Panc1 (cell line): ENCODE results near the gene THADA. TPM values are rescaled to one million over a fixed set of nuclear protein-coding genes. Genes with fewer than 3 reads are reported as not detected.

Source experiments
- ATAC-seq: fragments of 200-7000 bp; cut with Tn5 transposase; 2 replicates; pipeline ENCODE4 v1.9.1; 2020; ENCODE audit warnings: mild to moderate bottlenecking, moderate library complexity
- BruUV-seq: library from RNA; stranded (reverse); fragments of 400-500 nt; replicated peaks from 2 replicates; lab custom pipeline; 2021; lab: Mats Ljungman, UMichigan
- CTCF ChIA-PET: fragments of 300-600 bp; sonication (Branson Sonifier 250); formaldehyde crosslinking; loops from one replicate; lab custom pipeline; 2022; ENCODE audit warnings: antibody characterized with exemption; lab: Charles Lee
- POLR2A ChIA-PET: fragments of 300-600 bp; sonication (Branson Sonifier 250); formaldehyde crosslinking; loops from one replicate; lab custom pipeline; 2022; ENCODE audit warnings: antibody characterized with exemption; lab: Charles Lee
- DNase-seq: peaks from one replicate; pipeline ENCODE4 v3.0.0-alpha.2; 2010; ENCODE audit warnings: low read depth, low spot score
- H3K27ac ChIP-seq: 2 replicates; pipeline ENCODE4 v1.5.1; 2011; ENCODE audit warnings: mild to moderate bottlenecking, low read length, inconsistent platforms
- H3K27me3 ChIP-seq: fragments of 200-500 bp; sonication (Bioruptor generic); 2 replicates; pipeline ENCODE4 v1.6.0; 2014; ENCODE audit warnings: low read length, inconsistent platforms; ENCODE audit not compliant: control insufficient read depth, insufficient read depth
- H3K36me3 ChIP-seq: fragments of 200-500 bp; sonication (Bioruptor generic); 2 replicates; pipeline ENCODE4 v1.5.1; 2014; ENCODE audit warnings: inconsistent platforms, mild to moderate bottlenecking, low read length, moderate library complexity; ENCODE audit not compliant: control insufficient read depth, insufficient read depth
- H3K4me1 ChIP-seq: 2 replicates; pipeline ENCODE4 v1.5.1; 2011; ENCODE audit warnings: inconsistent platforms, mild to moderate bottlenecking, low read length, moderate library complexity; ENCODE audit not compliant: control insufficient read depth, insufficient read depth
- H3K4me3 ChIP-seq, 2 experiments: 2 replicates each; pipeline ENCODE4 v1.5.1; 2011 to 2012; ENCODE audit warnings: low read depth in 2 of 2, low read length in 2 of 2, mild to moderate bottlenecking in 2 of 2, inconsistent platforms in 1 of 2, moderate library complexity in 1 of 2
- H3K9me3 ChIP-seq: fragments of 200-500 bp; sonication (Bioruptor generic); 2 replicates; pipeline ENCODE4 v1.5.1; 2014; ENCODE audit warnings: low read depth, mild to moderate bottlenecking, inconsistent platforms, low read length, moderate library complexity; ENCODE audit not compliant: control insufficient read depth, insufficient read depth
- POLR2AphosphoS5 ChIP-seq: IDR thresholded peaks from 2 replicates; pipeline ENCODE4 v1.6.1; 2012; ENCODE audit warnings: mild to moderate bottlenecking, low read depth, low read length, moderate library complexity
- REST ChIP-seq, 2 experiments: IDR thresholded peaks; 2 replicates each; pipeline ENCODE4 v1.6.1; 2011 to 2012; ENCODE audit warnings: low read depth in 2 of 2, control low read depth in 1 of 2, low read length in 1 of 2, mild to moderate bottlenecking in 1 of 2, moderate library complexity in 1 of 2; ENCODE audit not compliant: insufficient read depth in 1 of 2
- SIN3A ChIP-seq: IDR thresholded peaks from 2 replicates; pipeline ENCODE4 v1.6.1; 2012; ENCODE audit warnings: low read depth, mild to moderate bottlenecking, low read length, moderate library complexity, borderline replicate concordance; ENCODE audit not compliant: insufficient read depth
- TCF7L2 ChIP-seq: IDR thresholded peaks from 2 replicates; pipeline ENCODE4 v1.6.1; 2011; ENCODE audit warnings: mild to moderate bottlenecking, low read depth, low read length, inconsistent platforms
- in situ Hi-C: cut with HindIII; loops from 2 replicates; pipeline ENCODE4 v1.10.0; 2016; ENCODE audit warnings: low sequenced_read_pairs, low pct_unique_long_range_greater_than_20kb
- intact Hi-C: fragments of 100-400 bp; cut with micrococcal nuclease; formaldehyde crosslinking; loops from one replicate; pipeline ENCODE4 v1.10.0; 2022; ENCODE audit not compliant: unreplicated experiment
- total RNA-seq: library from RNA; stranded (reverse); gene quantifications from one replicate; pipeline ENCODE4 v1.2.1, GENCODE V29; 2021; ENCODE audit not compliant: unreplicated experiment
- TF ChIP-seq, protein P1 (sequence below): fragments of 450-650 bp; IDR thresholded peaks from 2 replicates; pipeline ENCODE4 v1.5.1; 2017; ENCODE audit warnings: mild to moderate bottlenecking

THADA gene
- total RNA-seq, 1 experiment from 2014 or later: 37.2 TPM

DNA sequence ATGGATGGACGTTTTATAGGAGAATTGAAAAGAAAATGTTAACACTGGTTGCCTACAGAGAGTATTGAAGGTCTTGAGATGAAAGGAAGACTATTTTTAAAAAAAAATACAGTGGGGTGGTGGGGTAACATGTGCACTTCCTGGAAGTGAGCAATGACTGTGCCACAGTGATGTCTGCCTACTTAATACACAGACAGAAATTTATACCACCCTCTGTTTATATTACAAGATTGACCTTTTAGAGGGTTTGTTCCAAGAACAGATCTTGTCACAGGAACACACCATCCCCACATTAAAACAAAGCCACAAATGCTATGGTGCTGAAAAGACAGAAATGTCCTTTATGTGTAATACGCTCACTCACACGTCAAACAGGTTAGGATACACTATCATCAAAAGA is 87.6 kb downstream of the THADA start:
- in situ Hi-C loops: no loop called here
- no peaks in the 10 kb centered on the region for H3K9me3 ChIP-seq
- ATAC-seq: no peak
- DNase-seq: no peak
- BruUV-seq: no TSS peak
- TF ChIP-seq POLR2AphosphoS5: no peak
- TF ChIP-seq REST (IDR thresholded peaks at IDR 0.05; ENCODE audit: insufficient read depth in 1 of 2, low read depth in 2 of 2, low read length in 1 of 2): no peak
- no peak for TF ChIP-seq TCF7L2
- TF ChIP-seq, protein P1, sequence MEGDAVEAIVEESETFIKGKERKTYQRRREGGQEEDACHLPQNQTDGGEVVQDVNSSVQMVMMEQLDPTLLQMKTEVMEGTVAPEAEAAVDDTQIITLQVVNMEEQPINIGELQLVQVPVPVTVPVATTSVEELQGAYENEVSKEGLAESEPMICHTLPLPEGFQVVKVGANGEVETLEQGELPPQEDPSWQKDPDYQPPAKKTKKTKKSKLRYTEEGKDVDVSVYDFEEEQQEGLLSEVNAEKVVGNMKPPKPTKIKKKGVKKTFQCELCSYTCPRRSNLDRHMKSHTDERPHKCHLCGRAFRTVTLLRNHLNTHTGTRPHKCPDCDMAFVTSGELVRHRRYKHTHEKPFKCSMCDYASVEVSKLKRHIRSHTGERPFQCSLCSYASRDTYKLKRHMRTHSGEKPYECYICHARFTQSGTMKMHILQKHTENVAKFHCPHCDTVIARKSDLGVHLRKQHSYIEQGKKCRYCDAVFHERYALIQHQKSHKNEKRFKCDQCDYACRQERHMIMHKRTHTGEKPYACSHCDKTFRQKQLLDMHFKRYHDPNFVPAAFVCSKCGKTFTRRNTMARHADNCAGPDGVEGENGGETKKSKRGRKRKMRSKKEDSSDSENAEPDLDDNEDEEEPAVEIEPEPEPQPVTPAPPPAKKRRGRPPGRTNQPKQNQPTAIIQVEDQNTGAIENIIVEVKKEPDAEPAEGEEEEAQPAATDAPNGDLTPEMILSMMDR: no peak
- no peak for TF ChIP-seq SIN3A
- H3K27me3 ChIP-seq: no peaks in the 10 kb centered on the region
- H3K36me3 ChIP-seq: peaks cover 9% of the 10 kb centered on the region
- intact Hi-C loops: no loop called here
- no peak overlapping the region for H3K27ac ChIP-seq
- H3K4me1 ChIP-seq: no peaks in the 10 kb centered on the region
- ChIA-PET CTCF (no interaction called here), POLR2A (no interaction called here)
- H3K4me3 ChIP-seq: no peak overlapping the region

DNA sequence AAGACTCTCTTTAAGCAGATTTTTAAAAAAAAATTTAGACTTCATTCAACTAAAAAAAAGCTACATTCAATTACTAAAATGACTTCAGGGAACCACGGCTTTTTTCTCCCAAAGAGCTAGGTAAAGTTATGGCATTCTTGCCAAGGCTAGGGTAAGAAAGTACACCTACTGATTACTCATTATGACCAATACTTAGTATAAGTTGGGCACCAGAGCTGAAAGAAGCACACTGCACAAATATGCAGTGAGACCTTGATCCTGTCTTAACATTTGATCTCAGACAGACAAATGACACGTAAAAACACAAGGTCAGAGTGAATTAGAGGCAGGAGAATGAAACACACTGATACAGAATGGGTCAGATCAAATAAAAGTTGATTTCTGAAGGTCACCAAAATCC is 88.7 kb downstream of the THADA start:
- no peak for ATAC-seq
- ChIA-PET POLR2A (no interaction called here), CTCF (no interaction called here)
- BruUV-seq: no TSS peak
- Histone ChIP-seq H3K27ac (no peak overlapping the region), H3K27me3 (no peaks in the 10 kb centered on the region), H3K36me3 (peaks cover 9% of the 10 kb centered on the region), H3K9me3 (no peaks in the 10 kb centered on the region), H3K4me3 (no peak overlapping the region), H3K4me1 (no peaks in the 10 kb centered on the region)
- TF ChIP-seq REST (IDR thresholded peaks at IDR 0.05; ENCODE audit: insufficient read depth in 1 of 2, low read depth in 2 of 2, low read length in 1 of 2) (no peak), POLR2AphosphoS5 (no peak), TCF7L2 (no peak), SIN3A (no peak)
- TF ChIP-seq, protein P1: no peak
- intact Hi-C loops (no loop called here), in situ Hi-C loops (no loop called here)
- DNase-seq: no peak
